Left hindlimb (tissue), 1 donor: ENCODE data around the gene FADS1.

Experiments used
- DNase-seq: peaks from one replicate; pipeline ENCODE4 v3.0.0-alpha.2; 2018

Gene FADS1

GRCh38 chr11:61793829-61794204 lies 23.0 kb downstream of the FADS1 start:
- DNase-seq, result no peak

GRCh38 chr11:61793083-61793828 lies 23.5 kb downstream of the FADS1 start:
- DNase-seq, result no peak

GRCh38 chr11:61792310-61793082 lies 24.3 kb downstream of the FADS1 start, which contains the start of the genes FEN1 and TMEM258:
FEN1 (plus strand) TSS chr11:61792911; CDS start chr11:61795362, 2,451 bp downstream.
TMEM258 (minus strand) TSS chr11:61792599; CDS start chr11:61792558, 41 bp downstream.
- DNase-seq, result peak; percentile 94

GRCh38 chr11:61791737-61792309 lies 25.0 kb downstream of the FADS1 start:
- DNase-seq, result peak; percentile 87

GRCh38 chr11:61787928-61788491 lies 28.8 kb downstream of the FADS1 start:
- DNase-seq, result no peak

GRCh38 chr11:61785837-61786402 lies 30.9 kb downstream of the FADS1 start:
- no peak for DNase-seq

GRCh38 chr11:61784506-61784805 lies 32.3 kb downstream of the FADS1 start:
- no peak for DNase-seq

GRCh38 chr11:61783717-61784505 lies 32.9 kb downstream of the FADS1 start:
- no peak for DNase-seq

GRCh38 chr11:61782841-61783240 lies 34.0 kb downstream of the FADS1 start:
- DNase-seq, result no peak

GRCh38 chr11:61782299-61782698 lies 34.5 kb downstream of the FADS1 start:
- no peak for DNase-seq

GRCh38 chr11:61781585-61781984 lies 35.2 kb downstream of the FADS1 start:
- no peak for DNase-seq

GRCh38 chr11:61780581-61781162 lies 36.1 kb downstream of the FADS1 start:
- DNase-seq, result no peak

- DNase-seq, result no peak
Observed at GRCh38 chr11:61779666-61780525, 36.9 kb downstream of the FADS1 start.

- no peak for DNase-seq
Observed at GRCh38 chr11:61778920-61779650, 37.7 kb downstream of the FADS1 start.

- DNase-seq, result no peak
Observed at GRCh38 chr11:61778357-61778886, 38.4 kb downstream of the FADS1 start.

GRCh38 chr11:61777234-61778090 lies 39.3 kb downstream of the FADS1 start:
- DNase-seq, result peak; percentile 58

- DNase-seq, result no peak
Observed at GRCh38 chr11:61776561-61777075, 40.2 kb downstream of the FADS1 start.
